CD4-positive, alpha-beta T cell treated with Interferon gamma for 1 hour (primary cell): Measurements from ENCODE around the gene CCDC69.
A peak's percentile ranks its signal among the peaks of the same experiment; 100 is the strongest.
"Not testable (repeated sequence)": the region's sequence is repeated elsewhere in the genome, so short reads cannot be mapped to it uniquely, and the experiment has no call there.

ENCODE experiments used
- DNase-seq: peaks from one replicate; pipeline ENCODE4 v3.0.0-alpha.2; 2020

The CCDC69 gene, protein sequence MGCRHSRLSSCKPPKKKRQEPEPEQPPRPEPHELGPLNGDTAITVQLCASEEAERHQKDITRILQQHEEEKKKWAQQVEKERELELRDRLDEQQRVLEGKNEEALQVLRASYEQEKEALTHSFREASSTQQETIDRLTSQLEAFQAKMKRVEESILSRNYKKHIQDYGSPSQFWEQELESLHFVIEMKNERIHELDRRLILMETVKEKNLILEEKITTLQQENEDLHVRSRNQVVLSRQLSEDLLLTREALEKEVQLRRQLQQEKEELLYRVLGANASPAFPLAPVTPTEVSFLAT

DNA sequence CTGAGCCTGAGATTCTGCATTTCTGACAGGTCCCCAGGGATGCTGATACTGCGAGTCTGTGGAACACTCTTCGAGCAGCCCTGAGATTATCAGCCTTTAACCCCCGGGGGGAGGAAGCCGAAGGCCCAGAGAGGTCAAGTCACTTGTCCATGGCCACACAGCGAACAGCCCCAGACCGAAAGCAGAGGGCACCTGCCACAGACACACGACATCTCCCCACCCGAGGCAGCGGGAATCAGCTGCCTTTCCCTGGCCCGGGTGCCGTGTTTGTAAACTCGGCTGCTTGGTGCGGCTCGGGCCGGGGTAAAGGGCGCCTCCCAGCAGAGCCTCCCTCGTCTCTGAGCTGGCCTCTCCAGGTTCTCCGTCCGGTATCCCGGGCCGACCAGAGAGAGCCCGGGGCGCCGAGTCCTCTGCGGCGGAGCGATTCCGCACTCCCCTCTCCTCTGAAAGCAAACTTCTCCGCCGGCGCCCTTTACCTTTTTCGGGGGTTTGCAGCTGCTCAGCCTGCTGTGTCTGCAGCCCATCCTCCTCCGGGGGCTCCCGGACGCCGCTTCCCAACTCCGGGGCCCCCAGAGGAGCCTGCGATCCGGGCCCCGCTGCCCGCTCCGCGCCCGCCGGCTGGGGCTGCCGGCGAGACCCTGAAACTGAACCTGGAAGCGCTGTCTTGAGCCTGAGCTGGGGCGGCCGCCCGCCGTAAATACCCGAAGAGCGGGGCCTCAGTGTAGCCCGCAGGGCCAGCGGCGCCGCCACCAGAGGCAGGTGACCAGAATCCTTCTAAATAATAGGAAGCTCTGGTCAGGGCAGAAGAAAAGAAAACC, at the start of gene CCDC69:
Gene CCDC69, minus strand, starts transcription at position 646 of the 818 bp plus-strand sequence. Its CDS starts 122 bp downstream, at position 524.
- peak; percentile 53 for DNase-seq

DNA sequence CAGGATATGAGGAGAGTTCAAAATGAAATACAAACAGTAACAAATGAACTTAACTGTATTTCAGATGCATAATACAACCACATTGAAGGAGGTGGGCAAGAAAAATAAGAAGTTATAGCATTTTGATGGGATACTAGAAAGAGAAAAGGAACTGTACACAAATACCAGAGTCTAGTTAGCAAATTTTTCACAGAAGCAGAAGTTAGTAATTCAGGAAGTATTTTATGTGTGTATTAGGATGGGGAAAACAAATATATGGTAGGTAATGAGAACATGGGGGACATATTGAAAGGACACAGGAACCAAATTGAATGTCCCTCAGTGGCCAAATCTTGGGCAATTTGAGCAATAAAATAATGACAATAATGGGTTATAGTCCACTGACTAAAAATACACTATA, 47.4 kb upstream of the CCDC69 start:
- DNase-seq: no peak

DNA sequence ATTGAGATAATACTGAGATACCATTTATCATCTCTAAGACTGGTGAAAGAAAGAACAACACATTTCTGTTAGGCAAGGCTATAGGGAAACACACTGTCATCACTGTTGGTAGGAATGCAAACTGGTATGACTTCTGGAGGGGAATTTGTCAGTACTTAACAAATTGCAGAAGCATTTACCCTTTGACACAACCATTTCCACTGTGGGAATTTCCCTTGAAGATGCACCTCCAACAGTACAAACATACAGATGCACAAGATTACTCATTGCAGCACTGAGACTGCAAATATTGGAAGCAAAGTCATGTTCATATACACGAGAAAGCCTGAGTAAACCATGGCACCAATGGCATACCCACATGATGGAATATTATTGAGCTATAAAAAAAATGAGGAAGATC, 46.7 kb upstream of the CCDC69 start:
- no peak for DNase-seq

DNA sequence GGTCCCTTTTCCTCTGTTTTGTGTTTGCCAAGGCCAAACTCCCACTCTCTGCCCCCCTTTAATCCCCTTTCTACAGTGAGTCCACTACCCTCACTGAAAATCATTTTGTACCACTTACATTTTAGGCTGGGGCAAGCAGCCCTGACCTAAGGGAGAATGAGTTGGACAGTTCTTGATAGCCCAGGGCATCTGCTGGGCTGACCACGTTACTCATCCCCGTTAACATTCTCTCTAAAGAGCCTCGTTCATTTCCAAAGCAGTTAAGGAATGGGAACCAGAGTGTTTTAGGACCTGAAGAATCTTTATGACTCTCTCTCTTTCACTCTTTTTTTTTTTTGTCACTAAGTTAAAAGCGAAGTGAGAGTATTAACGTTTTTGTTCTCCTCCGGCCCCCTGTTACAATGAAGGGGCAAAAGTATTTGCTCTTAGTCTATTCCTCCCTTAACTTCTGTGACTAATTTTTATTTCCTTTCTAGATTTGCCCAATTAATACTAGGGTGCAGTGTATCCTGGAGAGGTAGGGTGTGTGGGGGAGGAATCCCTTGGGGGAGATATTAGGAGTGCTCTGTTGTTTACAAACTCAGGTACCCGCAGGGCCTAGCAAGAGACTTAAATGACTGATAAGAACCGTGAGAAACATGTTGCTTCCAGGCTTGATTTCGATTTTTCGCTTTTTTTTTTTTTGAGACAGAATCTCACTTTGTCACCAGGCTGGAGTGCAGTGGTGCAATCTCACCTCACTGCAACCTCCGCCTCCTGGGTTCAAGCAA, 43.8 kb upstream of the CCDC69 start:
- no peak for DNase-seq

DNA sequence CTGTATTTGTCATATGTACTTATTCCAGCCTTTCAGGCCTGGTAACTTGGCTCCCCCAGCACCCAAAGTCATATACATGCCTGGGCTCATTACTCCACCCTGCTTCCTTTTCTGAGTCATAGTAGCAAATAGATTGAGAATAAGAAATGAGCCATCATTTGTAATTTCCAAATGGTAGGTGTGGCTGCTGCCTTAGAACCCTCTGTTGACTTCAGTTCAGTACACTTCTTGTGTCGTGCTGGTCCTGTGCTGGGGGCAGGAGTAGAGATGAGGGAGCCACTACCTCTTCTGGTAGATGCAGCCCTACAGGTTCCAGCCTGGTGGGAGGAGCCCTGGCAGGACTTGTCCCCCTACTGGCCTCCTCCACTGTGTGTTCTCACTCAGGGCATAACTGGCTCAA, 40.2 kb upstream of the CCDC69 start:
- no peak for DNase-seq

DNA sequence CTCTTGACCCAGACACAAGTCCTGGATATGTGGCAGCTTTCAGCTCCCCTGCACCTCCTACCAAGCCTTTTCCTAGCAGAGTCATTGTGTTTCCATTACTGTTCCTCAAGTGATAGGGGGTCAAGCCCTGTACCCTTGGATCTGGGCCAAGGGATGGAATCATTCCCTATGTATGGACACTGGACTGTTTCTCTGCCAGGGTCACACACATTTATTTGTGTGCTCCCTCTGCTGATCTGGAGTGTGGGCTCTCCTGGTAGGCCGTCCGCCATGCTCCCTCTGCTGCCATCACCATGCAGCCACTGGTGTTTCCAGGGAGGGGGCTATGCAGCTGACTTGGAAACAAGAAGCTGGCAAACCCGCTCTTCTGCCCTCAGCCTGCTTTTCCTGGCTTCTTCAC, 38.6 kb upstream of the CCDC69 start:
- DNase-seq: no peak

DNA sequence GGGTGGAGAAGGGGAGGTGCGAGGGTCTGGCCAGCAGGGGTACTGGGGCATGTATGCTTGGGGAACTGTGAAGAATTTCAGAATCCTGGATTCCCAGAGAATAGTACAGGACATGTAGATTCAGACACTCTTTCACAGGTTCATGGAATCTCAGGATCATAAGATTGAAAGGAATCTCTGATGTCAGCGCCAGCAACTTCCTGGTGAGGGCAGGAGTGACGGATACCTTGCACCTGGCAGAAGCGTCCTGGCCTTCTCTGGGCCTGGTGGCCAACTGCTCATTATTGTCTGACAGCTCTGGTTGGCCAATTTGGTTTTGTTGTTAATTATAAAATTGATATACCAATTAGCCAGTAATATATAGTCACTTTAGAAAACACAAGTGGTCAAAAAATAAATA, 36.0 kb upstream of the CCDC69 start:
- DNase-seq: no peak

DNA sequence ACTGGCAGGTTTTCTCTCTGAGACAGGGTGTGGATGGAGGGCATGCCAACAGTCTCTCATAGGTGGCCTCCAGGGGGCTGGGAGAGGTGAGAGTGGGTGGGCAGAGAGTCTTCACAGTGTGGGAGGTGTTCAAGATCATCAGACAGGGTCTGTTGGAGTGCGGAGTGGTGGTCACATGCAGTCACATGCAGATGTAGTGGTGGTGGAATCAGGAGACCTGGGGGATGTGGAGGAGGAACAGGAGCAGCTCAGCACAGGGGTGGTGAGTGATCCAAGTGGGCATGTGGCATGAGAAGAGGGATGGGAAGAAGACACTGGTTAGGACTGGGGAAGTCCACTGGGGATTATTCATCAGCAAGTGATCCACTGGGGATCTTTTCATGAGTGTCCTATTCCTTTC, 34.9 kb upstream of the CCDC69 start:
- no peak for DNase-seq

DNA sequence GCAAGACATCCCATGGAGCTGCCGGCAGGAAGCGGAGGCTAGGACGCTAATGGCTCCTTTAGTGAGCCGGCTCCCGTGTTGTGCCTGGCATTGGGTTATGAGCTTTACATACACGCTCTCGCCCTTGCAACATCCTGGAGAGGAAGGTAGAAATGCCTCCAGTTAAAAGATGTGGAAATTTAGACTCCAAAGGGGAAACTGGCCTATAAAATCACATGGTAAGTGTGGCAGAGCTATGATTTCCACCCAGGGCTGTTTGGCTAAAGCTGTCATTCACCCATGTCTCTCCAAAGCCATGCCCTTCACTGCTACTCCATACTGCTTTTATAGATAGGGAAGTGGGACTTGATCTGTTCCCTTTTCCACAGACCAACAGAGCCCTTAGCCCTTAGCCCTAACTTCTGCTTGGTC, 34.3 kb upstream of the CCDC69 start:
- no peak for DNase-seq

DNA sequence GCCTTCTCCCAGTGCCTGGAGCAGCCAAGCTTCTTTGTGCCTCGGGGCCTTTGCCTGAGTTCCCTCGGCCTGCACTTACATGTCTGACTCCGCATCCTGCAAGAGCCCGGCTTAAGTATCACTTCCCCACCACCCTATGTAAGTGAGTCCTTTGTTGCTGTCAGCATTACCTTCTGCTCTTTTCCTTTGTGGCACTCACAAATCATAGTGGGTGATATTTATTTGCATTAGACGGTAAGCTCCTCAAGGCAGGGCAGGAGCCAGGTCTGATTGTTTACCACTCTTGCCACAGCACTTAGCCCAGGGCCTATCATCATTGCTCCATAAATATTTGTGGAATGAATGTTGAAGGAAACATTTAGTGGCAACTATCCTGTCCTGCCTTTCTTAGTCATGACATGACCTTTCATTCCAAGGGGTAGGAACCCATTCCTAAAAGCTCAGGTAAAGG, 33.9 kb upstream of the CCDC69 start:
- peak; percentile 34 for DNase-seq

DNA sequence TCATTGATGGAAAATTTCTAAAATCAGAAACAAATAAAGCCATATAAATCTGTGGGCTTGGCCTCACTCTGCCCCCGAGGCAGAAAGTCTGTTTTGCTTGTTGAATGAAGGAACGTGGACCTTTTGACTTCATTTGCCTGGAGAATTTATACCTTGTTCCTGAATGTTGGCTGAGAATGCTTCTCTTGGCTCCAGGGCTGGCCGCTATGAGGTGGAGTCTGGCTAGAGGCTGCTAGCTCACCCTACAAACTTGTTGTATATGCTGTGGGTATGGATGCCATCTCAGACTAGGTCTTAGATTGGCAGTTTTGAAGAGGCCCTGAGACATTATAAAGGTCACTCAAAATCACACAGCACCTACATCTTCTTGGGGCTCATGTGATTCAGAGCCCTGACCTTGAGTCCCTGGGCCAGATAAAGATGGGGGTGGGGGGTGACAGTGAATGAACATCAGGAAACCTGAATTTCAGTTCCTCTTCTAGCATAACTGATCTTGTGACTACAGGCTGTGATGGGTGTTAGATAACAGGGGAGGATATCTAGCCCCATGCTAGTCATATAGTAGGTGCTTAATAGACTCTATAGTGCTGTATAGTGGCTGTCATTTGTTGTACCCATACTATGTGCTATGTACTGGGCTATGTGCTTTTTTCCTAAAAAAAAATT, 31.9 kb upstream of the CCDC69 start:
- peak; percentile 41 for DNase-seq

DNA sequence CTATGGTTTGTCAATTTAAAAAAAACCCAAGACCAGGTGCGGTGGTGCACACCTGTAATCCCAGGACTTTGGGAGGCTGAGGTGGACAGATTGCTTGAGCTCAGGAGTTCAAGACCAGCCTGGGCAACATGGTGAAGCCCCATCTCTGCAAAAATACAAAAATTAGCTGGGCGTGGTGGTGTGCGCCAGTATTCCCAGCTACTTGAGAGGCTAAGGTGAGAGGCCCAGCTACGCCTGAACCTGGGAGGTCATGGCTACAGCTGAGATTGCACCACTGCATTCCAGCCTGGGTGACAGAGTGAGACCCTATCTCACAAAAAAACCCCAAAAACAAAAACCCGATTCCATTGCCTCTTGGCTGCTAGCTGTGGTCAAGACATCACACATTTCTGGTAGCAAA, 31.1 kb upstream of the CCDC69 start:
- DNase-seq: not testable (repeated sequence)

DNA sequence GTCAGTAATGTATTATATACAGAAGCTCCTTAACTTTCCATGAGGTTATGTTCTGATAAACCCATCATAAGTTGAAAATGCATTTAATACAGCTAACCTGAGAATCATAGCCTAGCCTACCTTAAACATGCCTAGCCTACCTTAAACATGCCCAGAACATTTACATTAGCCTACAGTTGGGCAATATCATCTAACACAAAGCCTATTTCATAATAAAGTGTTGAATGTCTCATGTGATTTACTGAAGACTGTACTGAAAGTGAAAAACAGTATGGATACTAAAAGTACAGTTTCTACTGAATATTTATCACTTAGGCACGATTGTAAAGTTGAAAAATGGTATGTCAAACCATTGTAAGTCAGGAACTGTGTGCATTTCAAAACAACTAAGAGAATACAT, 30.7 kb upstream of the CCDC69 start:
- DNase-seq: no peak

DNA sequence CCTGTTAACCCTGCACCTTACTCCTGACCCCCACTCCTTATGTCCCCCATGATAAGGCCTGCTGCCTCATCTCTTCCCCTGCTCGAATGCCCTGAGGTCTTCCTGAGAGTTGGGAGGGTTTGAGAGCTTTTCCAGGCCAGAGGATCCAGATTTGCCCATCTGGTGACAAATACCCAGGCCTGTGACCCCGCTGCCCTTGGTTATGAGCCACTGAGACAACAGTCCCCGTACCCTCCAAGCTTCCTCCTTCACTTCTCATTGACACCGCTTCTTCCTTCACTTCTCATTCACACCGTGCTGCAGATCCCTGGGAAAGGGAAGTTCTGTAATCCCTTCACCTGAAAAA, 29.7 kb upstream of the CCDC69 start:
- DNase-seq: no peak

DNA sequence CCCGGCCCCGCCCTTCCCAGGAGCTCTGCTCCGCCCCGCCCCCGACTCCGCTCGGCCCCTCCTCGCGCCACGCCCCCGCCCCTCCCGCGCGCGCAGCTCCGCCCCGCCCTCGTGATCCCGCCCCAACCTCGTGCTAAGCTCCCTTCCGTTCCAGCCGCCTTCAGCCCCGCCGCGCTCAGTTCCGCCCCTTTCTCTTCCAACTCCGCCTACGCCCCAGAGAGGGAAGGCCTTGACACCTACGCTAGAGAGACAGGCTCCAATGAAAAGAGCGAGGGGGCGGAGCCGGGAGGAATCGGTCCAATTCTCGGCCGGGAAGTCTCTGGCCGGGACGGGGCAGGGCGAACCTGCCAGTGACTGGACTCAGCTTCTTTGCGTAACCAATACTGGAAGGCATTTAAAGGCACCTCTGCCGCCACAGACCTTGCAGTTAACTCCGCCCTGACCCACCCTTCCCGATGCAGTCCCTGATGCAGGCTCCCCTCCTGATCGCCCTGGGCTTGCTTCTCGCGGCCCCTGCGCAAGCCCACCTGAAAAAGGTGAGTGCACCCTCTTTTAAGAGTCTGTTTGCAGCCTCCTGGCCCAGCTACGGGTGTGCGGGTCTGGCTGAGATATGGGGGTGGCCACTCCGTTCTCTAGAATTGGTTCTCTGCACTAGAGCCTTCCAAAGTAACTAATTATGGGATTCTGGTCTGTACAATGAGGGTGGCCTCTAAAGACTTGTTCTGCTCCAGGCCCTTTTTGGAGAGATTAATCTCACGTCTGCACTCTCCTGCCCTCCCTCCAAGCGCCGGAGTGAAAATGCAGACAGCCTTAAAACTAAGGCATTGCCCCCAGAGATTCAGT, 29.1 kb upstream of the CCDC69 start, which contains the start of gene GM2A:
Gene GM2A, plus strand, starts transcription at position 424 of the 843 bp plus-strand sequence. Its CDS starts 32 bp downstream, at position 456.
- peak; percentile 99 for DNase-seq

DNA sequence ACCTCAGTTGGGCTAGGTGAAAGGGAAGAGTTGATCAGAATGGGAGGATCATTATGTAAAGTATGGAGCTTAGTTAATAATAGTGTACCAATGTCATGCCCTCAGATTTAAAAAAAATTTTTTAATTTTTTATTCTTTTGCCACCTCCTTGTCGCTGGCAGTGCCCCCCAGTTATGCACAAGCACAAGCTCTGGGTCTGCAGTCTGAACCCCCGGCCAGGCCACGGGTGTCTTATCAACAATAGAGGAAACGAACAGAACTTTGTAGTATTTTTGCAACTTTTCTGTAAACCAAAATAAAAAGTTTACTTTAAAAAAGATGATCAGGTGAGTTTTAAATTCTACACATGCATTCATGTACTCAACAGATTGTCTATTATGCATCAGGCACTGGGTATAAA, 27.7 kb upstream of the CCDC69 start:
- no peak for DNase-seq

DNA sequence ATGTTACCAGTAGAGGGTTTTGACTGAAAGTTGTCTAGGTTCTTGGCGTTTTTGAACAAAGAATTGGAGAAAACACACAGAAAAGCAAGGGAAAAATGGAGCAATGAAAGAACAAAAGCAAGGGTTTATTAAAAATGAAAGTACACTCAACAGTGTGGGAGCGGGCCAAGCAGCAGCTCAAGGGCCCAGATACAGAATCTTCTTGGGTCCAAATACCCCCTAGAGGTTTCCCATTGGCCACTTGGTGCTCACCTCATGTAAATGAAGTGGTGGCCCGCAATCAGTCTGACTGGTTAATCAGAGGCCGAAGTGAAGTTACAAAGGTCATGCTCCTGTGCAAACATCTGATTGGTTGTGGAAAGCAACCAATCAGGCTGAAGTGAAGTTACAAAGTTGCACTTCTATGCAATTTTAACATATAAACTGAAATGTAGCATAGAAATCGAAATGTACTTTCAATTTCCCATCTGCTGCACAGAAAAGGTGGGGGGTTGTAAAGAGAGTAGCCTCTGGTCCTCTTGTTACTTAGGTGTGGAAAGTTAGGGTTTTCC, 27.2 kb upstream of the CCDC69 start:
- peak; percentile 12 for DNase-seq

DNA sequence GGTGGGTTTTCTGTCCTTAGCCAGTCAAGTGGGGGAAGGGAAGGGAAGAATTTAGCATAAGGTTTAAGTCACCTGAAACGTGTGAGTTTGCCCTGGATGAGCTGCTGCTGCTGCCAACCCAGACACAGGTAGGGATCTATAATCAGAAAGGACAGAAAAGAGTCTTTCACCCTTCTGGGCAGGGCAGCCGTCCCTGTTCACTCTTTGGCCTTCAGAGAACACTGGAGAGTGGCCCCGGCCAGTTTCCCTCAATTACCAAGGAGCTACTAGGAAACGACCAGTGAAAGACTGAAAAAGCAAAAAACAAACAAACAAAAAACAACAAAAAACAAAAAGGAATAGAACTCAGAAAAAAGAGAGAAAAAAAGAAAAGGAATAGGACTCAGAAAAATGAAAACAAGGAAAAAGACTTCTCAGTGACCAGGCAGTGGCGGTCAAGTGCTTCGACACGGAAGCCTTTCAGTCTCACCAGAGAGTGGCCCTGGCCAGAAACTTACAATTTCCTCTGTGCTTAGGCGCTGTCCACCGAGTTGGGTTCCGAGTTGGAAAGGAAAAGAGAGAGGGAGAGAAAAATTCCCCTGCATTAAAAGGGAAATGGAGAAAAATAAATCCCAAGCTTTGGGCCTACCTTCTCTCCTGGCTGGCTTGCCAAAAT, 26.6 kb upstream of the CCDC69 start:
- DNase-seq: no peak

DNA sequence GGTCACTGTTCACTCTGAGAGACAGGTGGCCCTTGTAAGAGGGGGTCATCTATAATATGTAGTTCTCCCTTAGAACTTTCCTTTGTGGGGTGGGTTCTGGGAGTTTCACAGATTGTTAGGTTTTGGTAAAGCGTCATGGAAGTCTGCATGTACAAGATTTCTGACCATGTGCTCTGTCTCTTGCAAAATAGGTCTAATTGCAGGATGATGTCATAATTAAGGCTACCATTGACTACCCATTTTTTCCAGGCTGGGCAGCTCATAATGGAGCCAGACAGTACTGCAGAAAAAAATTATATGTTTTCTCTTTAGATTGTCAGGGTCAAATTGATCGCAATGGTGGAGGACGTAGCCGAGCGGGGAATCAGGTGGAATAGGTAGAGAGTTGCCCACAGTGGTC, 25.4 kb upstream of the CCDC69 start:
- no peak for DNase-seq

DNA sequence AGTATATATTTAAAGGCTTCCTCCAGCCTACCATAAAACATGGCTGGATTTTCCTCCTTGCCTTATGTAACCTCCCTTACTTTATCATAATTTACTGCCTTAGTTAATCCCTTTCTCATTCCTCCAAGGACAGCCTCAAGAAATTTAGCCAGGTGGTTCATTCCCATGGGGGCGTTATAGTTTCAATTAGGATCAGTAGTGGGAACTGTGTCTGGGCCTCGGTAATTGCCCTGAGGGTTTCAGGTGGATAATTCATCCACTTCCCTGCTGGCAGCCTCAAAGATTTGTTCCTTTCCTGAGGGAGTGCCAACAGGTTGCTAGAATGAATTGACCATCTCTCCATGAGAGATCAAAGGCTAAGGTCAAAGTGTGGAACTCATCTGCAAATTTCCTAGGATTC, 24.8 kb upstream of the CCDC69 start:
- no peak for DNase-seq

DNA sequence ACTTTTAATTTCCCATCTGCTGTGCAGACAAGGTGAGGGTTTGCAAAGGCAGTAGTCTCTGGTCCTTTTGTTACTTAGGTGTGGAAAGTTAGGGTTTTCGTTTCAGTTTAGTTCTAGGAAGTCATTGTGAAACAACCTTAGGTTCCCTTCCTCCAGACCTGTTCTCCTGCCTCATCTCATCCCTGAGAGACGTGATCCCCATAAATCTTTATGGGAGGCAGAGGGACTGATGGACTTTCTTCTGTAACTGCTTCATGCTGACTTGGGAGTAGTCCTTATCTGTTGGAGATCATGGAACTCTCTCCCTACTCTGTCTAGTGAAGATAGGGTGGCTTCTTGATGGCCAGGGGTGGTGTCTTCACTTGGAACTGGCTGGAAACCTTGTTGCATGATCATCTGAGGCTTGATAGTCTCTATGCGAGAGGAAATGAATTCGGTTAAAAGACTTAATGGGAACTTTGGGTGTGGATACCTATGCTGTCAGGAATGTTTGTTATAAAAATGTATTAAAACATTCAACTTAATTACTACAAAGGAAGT, 21.9 kb upstream of the CCDC69 start:
- DNase-seq: no peak
